BLaER1 treated with 17β-estradiol and CSF1 and Interleukin-3, amounts not matched to agents 10 nM and 100 nM (cell line): ENCODE results near the gene COG5.

ENCODE experiments used
- H3K27ac ChIP-seq, 11 experiments: shearing (Covaris generic); formaldehyde crosslinking; 2 replicates each; pipeline ENCODE4 v1.8.1; 2022
- H3K27me3 ChIP-seq, 11 experiments: shearing (Covaris generic); formaldehyde crosslinking; 2 replicates each; pipeline ENCODE4 v1.8.1; 2022
- H3K36me3 ChIP-seq, 11 experiments: shearing (Covaris generic); formaldehyde crosslinking; 2 replicates each; pipeline ENCODE4 v1.8.1; 2022
- H3K4me1 ChIP-seq, 10 experiments: shearing (Covaris generic); formaldehyde crosslinking; 2 replicates each; pipeline ENCODE4 v1.8.1; 2022
- H3K4me2 ChIP-seq, 11 experiments: shearing (Covaris generic); formaldehyde crosslinking; 2 replicates each; pipeline ENCODE4 v1.8.1; 2022
- H3K4me3 ChIP-seq, 10 experiments: shearing (Covaris generic); formaldehyde crosslinking; 2 replicates each; pipeline ENCODE4 v1.8.1; 2022
- H3K9ac ChIP-seq, 11 experiments: shearing (Covaris generic); formaldehyde crosslinking; 2 replicates each; pipeline ENCODE4 v1.8.1; 2022
- H3K9me3 ChIP-seq, 11 experiments: shearing (Covaris generic); formaldehyde crosslinking; replicated peaks in 1 of 11; 2 replicates each; pipeline ENCODE4 v1.8.1; 2022
- H4K20me1 ChIP-seq, 11 experiments: shearing (Covaris generic); formaldehyde crosslinking; 2 replicates each; pipeline ENCODE4 v1.8.1; 2022
- Cebpa-rat ChIP-seq, 11 experiments: shearing (Covaris generic); IDR thresholded peaks; 2 replicates each; pipeline ENCODE4 v1.8.1; 2022

COG5 gene

DNA sequence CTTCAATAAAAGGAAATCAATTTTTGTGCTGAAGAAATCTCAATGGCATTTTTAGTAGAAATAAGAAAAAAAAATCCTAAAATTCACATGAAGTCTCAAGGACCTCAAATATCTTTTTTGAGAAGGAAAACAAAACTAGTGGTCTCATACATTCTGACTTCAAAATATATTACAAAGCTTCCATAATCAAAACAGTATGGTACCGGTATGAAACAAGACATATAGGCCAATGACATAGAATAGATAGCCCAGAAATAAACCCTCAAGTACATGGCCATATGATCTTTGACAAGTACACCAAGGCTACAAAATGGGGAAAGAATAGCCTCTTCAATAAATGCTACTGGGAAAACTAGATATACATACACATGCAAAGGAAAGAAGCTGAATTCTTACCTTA, 225.6 kb downstream of the COG5 start:
- no peak for TF ChIP-seq Cebpa-rat (IDR thresholded peaks at IDR 0.05)
- no peak overlapping the region for H3K4me2 ChIP-seq
- H3K4me1 ChIP-seq: peaks cover 2 to 9% (median 3%) of the 10 kb centered on the region in 10 experiments; a peak in 19 of 20 replicates
- H4K20me1 ChIP-seq: 0 out of 22 replicates have a peak, but pooled peaks cover 0 to 2% (median 0%) of the 10 kb centered on the region in 11 experiments
- peaks cover 0 to 18% (median 6%) of the 10 kb centered on the region in 11 experiments; a peak in 8 of 22 replicates for H3K36me3 ChIP-seq
- no peak overlapping the region for H3K27ac ChIP-seq
- no peak overlapping the region for H3K9ac ChIP-seq
- peaks cover 19 to 37% (median 25%) of the 10 kb centered on the region in 11 experiments for H3K9me3 ChIP-seq
- H3K27me3 ChIP-seq: no peaks in the 10 kb centered on the region
- no peak overlapping the region for H3K4me3 ChIP-seq

- H3K9me3 ChIP-seq: peaks cover 0 to 7% (median 2%) of the 10 kb centered on the region in 11 experiments; a peak in 15 of 22 replicates
- H3K9ac ChIP-seq: peak overlapping the region in 6 of 11 experiments; percentile 7 to 54 (median 24); a peak in 6 of 22 replicates
- peaks cover 0 to 15% (median 3%) of the 10 kb centered on the region in 11 experiments; a peak in 6 of 22 replicates for H3K36me3 ChIP-seq
- no peaks in the 10 kb centered on the region for H3K27me3 ChIP-seq
- peak overlapping the region; percentile 29 to 66 (median 55); a peak in 21 of 22 replicates for H3K4me2 ChIP-seq
- peak overlapping the region in 2 of 11 experiments; percentile 25 to 32; a peak in 2 of 22 replicates for H3K27ac ChIP-seq
- H3K4me3 ChIP-seq: no peak overlapping the region
- H3K4me1 ChIP-seq: peaks cover 9 to 19% (median 12%) of the 10 kb centered on the region in 10 experiments
- no peaks in the 10 kb centered on the region; a peak in 1 of 22 replicates for H4K20me1 ChIP-seq
- no peak for TF ChIP-seq Cebpa-rat (IDR thresholded peaks at IDR 0.05)
Measured at GRCh38 chr7:107332488-107333269, 231.0 kb downstream of the COG5 start.

DNA sequence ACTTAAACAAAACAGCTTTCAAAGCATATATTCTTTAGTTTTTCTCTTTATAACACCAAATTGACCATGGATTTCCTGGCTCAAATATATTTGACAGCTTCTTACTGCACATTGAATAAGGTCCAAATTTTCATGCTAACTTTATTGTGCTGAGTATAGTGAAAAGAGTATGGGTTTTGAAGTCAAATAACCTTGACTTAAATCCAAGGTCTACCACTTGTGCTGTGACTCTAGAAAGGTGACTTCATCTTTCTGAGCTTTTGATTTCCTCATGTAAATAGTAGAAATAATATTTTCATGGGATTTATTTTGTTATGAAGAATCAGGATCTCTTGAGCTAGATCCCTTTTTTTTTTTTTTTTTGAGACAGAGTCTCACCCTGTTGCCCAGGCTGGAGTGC, 233.2 kb downstream of the COG5 start:
- peaks cover 0 to 11% (median 4%) of the 10 kb centered on the region in 11 experiments; a peak in 10 of 22 replicates for H3K9me3 ChIP-seq
- H3K4me1 ChIP-seq: peaks cover 9 to 19% (median 12%) of the 10 kb centered on the region in 10 experiments
- H3K27ac ChIP-seq: no peak overlapping the region
- H3K4me3 ChIP-seq: no peak overlapping the region
- H3K27me3 ChIP-seq: no peaks in the 10 kb centered on the region
- no peak overlapping the region for H3K9ac ChIP-seq
- no peak overlapping the region for H3K4me2 ChIP-seq
- H3K36me3 ChIP-seq: peaks cover 0 to 26% (median 4%) of the 10 kb centered on the region in 11 experiments; a peak in 9 of 22 replicates
- no peak for TF ChIP-seq Cebpa-rat (IDR thresholded peaks at IDR 0.05)
- no peaks in the 10 kb centered on the region; a peak in 1 of 22 replicates for H4K20me1 ChIP-seq

DNA sequence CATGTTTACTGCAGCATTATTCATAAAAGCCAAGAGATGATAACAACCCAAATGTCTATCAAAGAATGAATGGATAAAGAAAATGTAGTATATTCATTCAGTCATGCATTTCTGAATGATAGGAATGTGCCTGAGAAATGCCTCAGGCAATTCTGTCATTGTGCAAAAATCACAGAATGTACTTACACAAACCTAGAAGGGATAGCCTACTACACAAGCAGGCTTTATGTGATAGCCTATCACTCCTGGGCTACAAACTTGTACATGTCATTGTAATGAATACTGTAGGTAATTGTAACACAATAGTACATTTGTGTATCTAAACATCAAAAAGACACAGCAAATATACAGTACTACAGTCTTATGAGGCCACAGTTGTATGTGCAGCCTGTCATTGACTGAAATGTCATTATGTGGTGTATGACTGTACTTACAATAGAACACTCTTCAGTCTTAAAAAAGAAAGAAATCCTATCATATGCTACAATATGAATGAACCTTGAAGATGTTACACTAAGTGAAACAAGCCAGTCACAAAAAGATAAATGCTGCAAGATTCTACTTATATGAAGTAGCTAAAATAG, 235.6 kb downstream of the COG5 start:
- no peaks in the 10 kb centered on the region for H3K27me3 ChIP-seq
- peaks cover 4 to 43% (median 10%) of the 10 kb centered on the region in 11 experiments; a peak in 14 of 22 replicates for H3K36me3 ChIP-seq
- peaks cover 8 to 10% (median 9%) of the 10 kb centered on the region in 10 experiments for H3K4me1 ChIP-seq
- H3K9me3 ChIP-seq: peaks cover 0 to 11% (median 4%) of the 10 kb centered on the region in 11 experiments; a peak in 10 of 22 replicates
- TF ChIP-seq Cebpa-rat (IDR thresholded peaks at IDR 0.05): no peak
- H3K4me2 ChIP-seq: no peak overlapping the region
- H3K4me3 ChIP-seq: no peak overlapping the region
- no peak overlapping the region for H3K9ac ChIP-seq
- no peak overlapping the region for H3K27ac ChIP-seq
- H4K20me1 ChIP-seq: no peaks in the 10 kb centered on the region; a peak in 1 of 22 replicates

DNA sequence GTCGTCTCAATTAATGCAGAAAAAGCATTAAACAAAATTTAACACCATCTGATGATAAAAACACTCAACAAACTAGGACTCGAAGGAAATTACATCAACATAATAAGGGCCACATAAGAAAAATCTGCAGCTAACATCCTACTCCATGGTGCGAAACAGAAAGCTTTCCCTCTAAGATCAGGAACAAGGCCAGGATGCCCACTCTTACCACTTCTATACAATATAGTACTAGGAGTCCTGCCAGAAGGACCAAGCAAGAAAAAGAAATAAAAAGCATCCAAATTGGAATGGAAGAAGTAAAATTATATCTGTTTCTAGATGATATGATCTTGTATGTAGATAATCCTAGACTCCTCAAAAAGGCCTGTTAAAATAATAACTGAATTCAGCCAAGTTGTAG, 237.7 kb downstream of the COG5 start:
- H3K36me3 ChIP-seq: peaks cover 5 to 57% (median 21%) of the 10 kb centered on the region in 11 experiments; a peak in 16 of 22 replicates
- no peak for TF ChIP-seq Cebpa-rat (IDR thresholded peaks at IDR 0.05)
- no peak overlapping the region for H3K4me2 ChIP-seq
- H3K27me3 ChIP-seq: no peaks in the 10 kb centered on the region
- peaks cover 0 to 11% (median 4%) of the 10 kb centered on the region in 11 experiments; a peak in 10 of 22 replicates for H3K9me3 ChIP-seq
- H3K27ac ChIP-seq: no peak overlapping the region
- no peak overlapping the region for H3K4me3 ChIP-seq
- H3K9ac ChIP-seq: no peak overlapping the region
- no peaks in the 10 kb centered on the region for H3K4me1 ChIP-seq
- H4K20me1 ChIP-seq: no peaks in the 10 kb centered on the region; a peak in 1 of 22 replicates

DNA sequence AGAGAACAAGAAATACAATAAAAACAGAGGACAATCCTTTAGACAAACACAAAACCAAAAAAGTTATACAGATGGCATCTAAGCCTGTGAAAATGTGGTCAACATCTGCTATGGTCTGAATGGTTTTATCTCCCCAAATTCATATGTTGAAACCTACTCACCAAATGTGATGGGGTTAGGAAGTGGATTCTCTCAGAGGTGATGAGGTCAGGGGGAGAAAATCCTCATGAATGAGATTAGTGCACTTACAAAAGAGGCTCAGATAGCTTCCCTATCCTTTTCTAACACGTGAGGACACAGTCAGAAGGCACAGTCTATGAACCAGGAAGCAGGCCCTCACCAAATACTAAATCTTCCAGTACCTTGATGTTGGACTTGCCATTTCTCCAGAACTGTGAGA, 241.7 kb downstream of the COG5 start:
- H3K9ac ChIP-seq: no peak overlapping the region
- TF ChIP-seq Cebpa-rat (IDR thresholded peaks at IDR 0.05): no peak
- H3K27ac ChIP-seq: no peak overlapping the region
- no peaks in the 10 kb centered on the region for H3K27me3 ChIP-seq
- no peaks in the 10 kb centered on the region for H4K20me1 ChIP-seq
- H3K36me3 ChIP-seq: peaks cover 5 to 58% (median 18%) of the 10 kb centered on the region in 11 experiments; a peak in 17 of 22 replicates
- no peak overlapping the region for H3K4me2 ChIP-seq
- H3K4me3 ChIP-seq: no peak overlapping the region
- no peaks in the 10 kb centered on the region for H3K4me1 ChIP-seq
- peaks cover 0 to 4% (median 3%) of the 10 kb centered on the region in 11 experiments; a peak in 10 of 22 replicates for H3K9me3 ChIP-seq

GRCh38 chr7:107321611-107322010, 242.1 kb downstream of the COG5 start:
- no peak overlapping the region for H3K4me2 ChIP-seq
- H3K9me3 ChIP-seq: peaks cover 0 to under 1% (median 0%) of the 10 kb centered on the region in 11 experiments; a peak in 3 of 22 replicates
- no peak overlapping the region for H3K9ac ChIP-seq
- TF ChIP-seq Cebpa-rat (IDR thresholded peaks at IDR 0.05): no peak
- peaks cover 5 to 54% (median 16%) of the 10 kb centered on the region in 11 experiments; a peak in 17 of 22 replicates for H3K36me3 ChIP-seq
- no peak overlapping the region for H3K27ac ChIP-seq
- H3K4me3 ChIP-seq: no peak overlapping the region
- H3K27me3 ChIP-seq: no peaks in the 10 kb centered on the region
- H3K4me1 ChIP-seq: no peaks in the 10 kb centered on the region; a peak in 1 of 20 replicates
- no peaks in the 10 kb centered on the region for H4K20me1 ChIP-seq

DNA sequence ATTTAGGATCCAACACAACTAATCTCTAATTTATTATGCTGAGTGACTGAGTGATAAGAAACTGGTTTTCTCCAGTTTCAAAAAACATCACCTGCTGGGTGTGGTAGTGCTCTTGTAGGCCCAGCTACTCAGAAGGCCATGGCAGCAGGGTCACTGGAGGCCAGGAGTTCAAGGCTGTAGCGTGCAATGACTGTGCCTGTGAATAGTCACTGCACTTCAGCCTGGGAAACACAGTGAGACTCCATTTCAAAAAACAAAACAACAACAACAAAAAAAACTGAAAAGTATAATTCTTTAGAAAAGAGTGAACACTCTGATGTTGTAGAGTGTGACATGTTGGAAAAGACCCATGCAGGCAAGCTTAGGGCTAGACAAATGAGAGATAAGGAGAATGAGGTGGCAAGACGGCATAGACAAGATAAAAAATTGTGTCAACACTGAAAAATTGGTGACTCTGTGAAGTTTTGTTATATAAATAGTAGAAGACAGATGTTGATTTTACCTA, 243.9 kb downstream of the COG5 start:
- no peak for TF ChIP-seq Cebpa-rat (IDR thresholded peaks at IDR 0.05)
- Histone ChIP-seq H3K27me3 (no peaks in the 10 kb centered on the region), H3K4me3 (no peak overlapping the region), H3K4me2 (no peak overlapping the region), H3K9ac (no peak overlapping the region), H3K9me3 (no peaks in the 10 kb centered on the region), H3K36me3 (peaks cover 5 to 54% (median 16%) of the 10 kb centered on the region in 11 experiments; a peak in 16 of 22 replicates), H3K4me1 (peaks cover 0 to 14% (median 0%) of the 10 kb centered on the region in 10 experiments; a peak in 3 of 20 replicates), H3K27ac (no peak overlapping the region), H4K20me1 (no peaks in the 10 kb centered on the region; a peak in 1 of 22 replicates)
